ENCODE measurements around the gene WNT8B.

Gene WNT8B

DNA sequence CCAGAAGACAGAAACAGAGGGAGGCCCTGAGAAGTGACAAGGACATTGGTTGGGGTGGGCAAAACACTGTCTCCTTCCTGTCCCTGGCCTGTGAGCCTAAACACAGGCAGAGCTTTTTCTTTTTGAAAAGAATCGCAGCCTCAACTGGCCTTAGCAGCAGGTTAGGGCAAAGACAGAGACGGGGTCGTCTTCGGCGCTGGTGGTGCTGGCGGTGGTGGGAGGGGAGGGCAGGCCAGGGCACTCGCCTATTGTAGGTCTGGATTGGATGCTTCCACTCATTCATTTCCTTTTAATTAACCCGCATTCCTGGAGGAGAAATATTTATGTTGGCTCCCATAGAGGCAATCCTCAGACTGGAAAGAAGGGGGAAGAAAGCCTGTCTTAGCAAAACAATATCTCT lies 22.6 kb downstream of the WNT8B start:
- DNase-seq: no peak

DNA sequence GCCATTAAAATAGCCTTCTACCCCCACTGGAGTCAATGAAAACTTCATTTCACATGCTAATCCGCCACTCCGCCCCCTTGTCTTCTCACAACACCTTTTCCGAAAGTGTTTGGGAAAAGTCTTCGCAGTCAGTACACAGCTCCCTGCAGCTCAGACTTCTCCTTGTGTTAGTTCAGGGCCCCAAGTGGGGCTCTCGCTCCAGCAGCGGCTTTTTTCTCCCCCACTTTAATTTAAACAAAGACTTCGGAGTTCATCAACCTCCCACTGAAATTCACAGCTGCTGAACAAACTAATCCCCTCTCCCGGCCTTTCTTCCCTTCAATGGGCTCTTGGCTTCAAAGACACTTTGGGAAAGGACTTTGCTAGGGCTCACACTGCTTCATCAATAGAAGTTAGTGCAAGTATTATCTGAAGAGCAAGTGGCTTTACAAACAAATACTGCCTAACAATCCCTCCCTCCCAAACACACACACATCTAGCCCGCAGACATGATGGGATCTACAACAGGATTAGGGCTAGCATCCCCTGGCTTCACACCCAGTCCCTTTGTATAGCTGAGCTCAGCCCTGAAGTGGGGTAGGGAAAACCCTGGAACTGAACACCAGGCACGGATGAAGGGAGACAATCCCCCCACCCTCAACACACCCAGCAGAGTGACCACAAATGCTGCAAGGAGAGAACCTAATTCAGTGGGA lies 23.1 kb downstream of the WNT8B start:
- DNase-seq: no peak

- DNase-seq: no peak
These were observed 24.7 kb downstream of the WNT8B start for GRCh38 chr10:100487529-100487928.

DNA sequence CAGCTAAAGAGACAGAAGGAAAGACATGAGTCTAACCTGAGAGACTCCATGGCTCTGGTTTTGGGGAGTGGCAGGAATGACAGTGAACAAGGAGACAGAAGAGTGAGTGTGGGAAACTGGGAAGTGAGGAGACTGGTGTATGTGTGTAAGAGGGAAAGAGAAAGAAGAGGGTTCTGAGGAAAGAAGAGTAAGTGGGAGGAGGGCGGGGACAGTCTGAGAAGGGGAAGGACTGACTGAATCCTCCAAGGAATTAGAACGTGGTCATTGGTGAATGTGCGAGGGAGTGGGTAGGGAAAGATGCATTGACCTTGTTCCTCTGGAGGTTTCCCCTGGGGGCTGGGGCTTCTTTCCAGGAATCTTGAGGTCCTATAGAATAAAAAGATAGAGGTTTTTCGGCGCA lies 26.6 kb downstream of the WNT8B start:
- DNase-seq: no peak

DNA sequence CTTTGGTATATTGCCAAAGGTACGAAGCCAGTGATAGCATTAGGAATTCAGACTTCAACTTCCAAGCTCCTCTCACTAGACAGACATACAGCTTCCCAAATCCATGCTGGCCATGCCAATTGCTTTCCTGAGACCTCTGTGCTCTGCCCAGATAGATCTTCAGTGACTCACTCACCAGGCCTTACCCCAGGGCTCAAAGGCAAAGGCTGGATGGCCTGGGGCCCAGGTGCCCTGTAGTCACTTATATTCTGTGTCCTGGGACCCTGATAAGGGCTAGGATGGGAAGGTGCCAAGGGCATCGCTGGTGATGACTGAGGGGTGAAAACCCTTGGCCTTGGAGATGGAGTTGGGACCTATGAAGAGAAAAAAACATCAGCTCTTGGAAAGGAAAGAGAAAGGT lies 27.7 kb downstream of the WNT8B start:
- DNase-seq: no peak

GRCh38 chr10:100496567-100496966 lies 33.8 kb downstream of the WNT8B start:
- DNase-seq: no peak

DNA sequence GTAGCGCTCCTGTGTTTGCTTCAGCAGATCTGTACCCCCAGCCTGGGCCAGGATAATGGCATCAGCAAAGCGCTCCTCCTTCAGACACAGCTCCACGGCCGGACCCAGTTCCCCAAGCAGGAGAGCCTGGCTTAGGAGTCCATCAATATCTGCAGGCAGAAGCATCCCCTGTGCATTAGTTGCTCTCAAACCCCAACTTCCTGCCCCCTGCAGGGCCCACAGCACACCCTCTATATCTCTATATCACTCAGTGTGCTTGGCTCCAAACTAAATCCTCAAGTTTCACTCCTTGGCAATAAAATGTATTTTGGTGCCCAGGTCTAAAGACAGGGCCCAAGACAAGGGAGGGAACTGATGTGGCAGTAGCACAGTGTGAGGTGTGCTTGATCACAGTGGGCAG lies 35.2 kb downstream of the WNT8B start:
- DNase-seq: no peak

- DNase-seq: no peak
These were observed 38.6 kb downstream of the WNT8B start for GRCh38 chr10:100501423-100501822.

DNA sequence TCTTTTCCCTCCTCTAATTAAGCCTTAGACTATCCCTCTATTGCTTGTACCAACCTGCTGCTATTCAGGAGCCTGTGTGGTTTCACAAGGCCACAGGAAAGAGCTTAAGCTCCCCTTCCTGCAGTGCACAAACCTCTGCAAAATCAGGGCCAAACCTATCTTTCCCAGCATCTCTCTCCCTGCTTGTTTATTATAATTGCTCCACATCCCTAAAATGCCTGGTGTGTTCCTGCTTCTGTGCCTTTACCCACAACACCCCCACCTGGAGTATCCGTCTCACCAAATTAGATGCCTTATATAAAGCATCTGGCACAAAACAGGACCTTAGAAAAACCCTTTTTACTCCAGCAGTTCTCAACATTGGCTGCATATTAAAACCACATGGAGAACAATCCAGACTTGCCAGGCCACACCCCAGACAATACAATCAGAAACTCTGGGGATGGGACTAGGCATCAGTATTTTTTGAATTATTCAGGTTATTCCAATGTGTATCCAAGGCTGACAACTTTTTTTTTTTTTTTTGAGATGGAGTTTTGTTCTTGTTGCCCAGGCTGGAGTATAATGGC lies 40.2 kb downstream of the WNT8B start:
- no peak for DNase-seq

GRCh38 chr10:100504096-100504495 lies 41.3 kb downstream of the WNT8B start:
- no peak for DNase-seq

DNA sequence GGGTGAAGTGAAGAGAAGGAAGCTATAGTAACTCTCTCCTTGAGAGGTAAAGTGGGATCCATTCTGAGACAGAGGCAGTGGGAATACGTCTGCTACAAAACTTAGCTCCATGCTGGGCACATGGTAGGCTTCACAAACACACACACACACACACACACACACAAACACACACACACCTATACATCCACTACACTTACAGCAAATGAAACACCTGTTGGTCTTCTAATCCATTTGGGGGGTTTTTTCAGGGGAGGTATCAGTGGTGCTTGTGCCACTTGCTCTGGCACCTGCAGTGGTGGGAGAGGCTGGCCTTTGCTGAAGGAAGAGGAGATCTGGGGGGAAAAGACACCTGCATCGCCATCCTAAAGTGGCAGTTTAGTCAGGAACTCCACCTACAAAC lies 42.4 kb downstream of the WNT8B start:
- DNase-seq: no peak

DNA sequence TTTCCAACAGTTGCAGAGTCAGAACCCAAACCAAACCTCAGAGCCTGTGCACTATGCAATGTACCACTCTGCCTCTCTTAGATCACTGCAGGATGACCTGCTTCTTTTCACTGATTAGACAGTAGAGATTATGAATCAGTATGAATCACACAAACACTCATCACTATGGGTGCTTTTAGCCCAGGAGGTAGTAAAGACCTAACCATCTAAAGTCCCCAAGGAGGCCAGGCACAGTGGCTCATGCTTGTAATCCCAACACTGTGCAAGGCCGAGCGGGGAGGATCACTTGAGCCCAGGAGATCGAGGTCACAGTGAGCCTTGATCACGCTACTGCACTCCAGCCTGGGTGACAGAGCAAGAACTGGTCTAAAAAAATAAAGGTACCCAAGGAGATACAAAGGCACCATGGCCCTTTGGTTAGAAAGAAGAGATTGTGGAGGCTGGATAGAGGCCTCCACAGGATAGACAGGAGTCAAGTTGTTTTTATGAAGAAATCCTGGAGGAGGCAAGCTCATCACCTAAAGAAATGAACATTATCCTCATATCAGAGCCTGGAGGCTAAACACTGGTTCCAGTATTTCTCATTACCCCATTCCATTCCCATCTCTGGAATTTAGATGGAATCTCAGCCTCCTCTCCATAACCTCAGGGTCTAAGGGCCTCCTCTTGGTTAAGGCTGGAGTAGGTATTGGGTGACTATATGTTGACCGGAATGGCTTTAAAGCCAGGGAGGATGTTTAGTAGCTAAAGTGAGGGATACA lies 44.0 kb downstream of the WNT8B start:
- no peak for DNase-seq

- DNase-seq: no peak
These were observed 44.5 kb downstream of the WNT8B start for GRCh38 chr10:100507357-100507732.

- no peak for DNase-seq
These were observed 45.5 kb downstream of the WNT8B start for GRCh38 chr10:100508266-100508665.

DNA sequence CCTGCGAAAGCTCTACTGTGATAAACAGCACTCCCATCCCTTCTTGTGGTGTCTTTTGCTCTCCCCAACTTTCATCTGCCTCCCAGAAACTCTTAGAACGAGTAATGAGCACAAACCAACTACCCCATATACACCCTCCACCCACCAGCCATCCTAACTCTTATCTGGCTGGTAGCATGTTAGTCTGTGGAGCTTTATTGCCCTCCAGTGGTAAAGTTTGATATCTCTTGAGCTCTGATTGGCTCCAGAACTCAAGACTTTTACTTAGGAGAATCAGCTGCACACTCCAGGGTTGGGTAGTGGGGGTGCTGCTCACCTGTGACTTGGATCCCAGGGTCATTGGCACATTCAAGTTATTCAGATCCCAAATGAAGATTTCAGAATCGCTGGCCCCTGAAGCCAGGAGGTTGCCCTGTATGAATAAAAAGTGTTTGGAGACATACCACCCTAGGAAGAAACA lies 45.9 kb downstream of the WNT8B start:
- DNase-seq: peak; percentile 23

DNA sequence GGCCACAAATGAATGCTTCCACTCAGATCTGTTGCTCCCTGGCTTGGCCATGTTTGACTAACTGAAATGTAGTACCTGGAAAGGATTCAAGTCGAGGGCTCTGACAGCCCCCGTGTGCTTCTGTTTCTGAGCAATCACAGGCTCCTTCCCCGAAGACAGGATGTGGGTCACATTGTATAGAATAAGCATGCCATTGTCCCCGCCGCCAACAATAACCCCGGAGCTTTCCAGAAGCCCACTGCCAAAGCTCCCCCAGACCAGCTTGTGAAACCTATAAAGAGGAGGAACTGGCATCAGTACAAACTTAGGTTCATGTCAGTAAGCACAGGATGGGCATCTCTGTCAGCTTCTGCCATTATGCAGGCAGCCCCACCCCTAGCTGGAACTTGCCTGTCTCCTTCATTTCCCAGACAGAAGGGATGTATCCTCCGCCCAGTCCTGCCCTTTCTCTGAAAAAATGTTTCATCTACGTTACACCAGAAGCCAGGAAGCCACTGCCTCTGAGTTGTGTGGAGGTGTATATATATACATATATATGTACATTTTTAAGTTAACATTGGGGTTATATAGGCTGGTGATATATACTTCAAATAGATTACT lies 46.5 kb downstream of the WNT8B start:
- no peak for DNase-seq

DNA sequence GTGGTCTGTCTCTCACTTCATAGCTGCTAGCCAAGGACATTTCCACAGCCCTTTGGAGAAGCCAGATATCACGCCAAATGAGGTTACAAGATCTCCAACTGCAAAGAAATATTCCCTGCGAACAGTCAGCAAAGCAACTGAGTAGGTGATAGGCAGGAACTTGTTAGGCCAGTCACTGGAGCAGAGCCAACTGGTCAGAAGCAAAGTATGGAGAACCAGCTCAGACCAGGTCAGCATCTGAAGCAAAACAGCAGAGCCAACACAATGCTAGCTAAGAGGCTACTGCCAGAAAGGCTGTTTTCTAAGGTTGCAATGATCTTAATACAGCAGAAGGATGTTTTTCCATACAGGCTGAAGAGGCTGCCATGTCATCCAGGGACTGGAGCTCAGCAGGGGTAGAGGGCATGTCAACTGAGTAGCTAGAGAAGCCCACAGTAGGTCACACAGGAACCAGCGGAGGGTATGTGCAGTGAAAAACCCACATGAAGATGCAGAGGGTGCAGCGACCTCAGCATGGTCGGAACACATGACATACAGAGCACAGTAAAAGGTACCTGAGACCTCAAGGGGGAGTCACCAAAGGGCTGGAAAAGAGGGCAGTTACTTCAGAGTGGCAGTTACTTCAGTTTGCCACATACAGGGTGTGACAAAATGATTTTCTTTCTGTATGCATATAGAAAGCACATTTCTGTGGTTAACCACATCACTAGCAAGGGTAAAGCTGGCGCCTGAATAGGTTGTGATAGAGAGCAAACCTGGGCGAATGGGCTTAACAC lies 47.9 kb downstream of the WNT8B start:
- DNase-seq: no peak

GRCh38 chr10:100515612-100516011 lies 52.8 kb downstream of the WNT8B start:
- DNase-seq: no peak

- no peak for DNase-seq
These were observed 54.0 kb downstream of the WNT8B start for GRCh38 chr10:100516847-100517246.

DNA sequence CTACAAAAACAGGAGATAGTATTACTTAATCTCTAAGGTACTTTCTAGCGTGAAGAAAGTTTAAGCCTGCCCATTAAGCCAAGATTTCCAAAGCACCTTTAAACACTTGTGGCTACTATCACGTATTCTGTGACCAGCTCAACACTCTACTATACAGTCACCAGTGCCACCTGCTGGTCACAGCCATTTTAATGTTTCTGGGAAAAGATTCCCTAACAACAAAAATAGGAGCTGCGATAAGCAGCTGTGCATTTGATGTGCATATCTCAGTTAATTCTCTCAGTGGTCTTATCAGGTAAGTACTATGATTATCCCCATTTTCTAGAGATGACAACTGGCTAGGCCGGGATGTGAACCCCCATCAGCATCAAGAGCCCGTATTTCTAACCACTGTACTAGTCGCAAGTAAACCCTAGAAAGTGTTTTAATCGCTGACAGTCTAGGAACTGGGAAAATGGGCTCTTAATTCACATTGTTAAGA lies 56.0 kb downstream of the WNT8B start:
- DNase-seq: peak; percentile 9

GRCh38 chr10:100519311-100520051 lies 56.7 kb downstream of the WNT8B start, which contains the start of gene SEC31B:
Gene SEC31B (minus strand): TSS chr10:100519861. CDS start chr10:100516952, 2,909 bp downstream.
- DNase-seq: no peak

GRCh38 chr10:100520811-100521210 lies 58.0 kb downstream of the WNT8B start:
- no peak for DNase-seq

Measured in NCI-H1048 (cell line).